ENCODE results near the gene NBEA.

- TF ChIP-seq POLR2AphosphoS5 (IDR thresholded peaks at IDR 0.05; ENCODE audit: low read depth) = no peak
- no peak for TF ChIP-seq CTCF (IDR thresholded peaks at IDR 0.05; ENCODE audit: insufficient read depth, low read length)
- TF ChIP-seq REST (IDR thresholded peaks at IDR 0.05; ENCODE audit: insufficient replicate concordance, low read depth) = no peak
- no peak for TF ChIP-seq GABPA (IDR thresholded peaks at IDR 0.05; ENCODE audit: low read depth)
- no peak for TF ChIP-seq SPI1 (IDR thresholded peaks at IDR 0.05; ENCODE audit: borderline replicate concordance, low read depth)
Measured at GRCh38 chr13:35354882-35355281, 412.8 kb downstream of the NBEA start.
